ENCODE data around the gene COL6A6.

Gene COL6A6, protein sequence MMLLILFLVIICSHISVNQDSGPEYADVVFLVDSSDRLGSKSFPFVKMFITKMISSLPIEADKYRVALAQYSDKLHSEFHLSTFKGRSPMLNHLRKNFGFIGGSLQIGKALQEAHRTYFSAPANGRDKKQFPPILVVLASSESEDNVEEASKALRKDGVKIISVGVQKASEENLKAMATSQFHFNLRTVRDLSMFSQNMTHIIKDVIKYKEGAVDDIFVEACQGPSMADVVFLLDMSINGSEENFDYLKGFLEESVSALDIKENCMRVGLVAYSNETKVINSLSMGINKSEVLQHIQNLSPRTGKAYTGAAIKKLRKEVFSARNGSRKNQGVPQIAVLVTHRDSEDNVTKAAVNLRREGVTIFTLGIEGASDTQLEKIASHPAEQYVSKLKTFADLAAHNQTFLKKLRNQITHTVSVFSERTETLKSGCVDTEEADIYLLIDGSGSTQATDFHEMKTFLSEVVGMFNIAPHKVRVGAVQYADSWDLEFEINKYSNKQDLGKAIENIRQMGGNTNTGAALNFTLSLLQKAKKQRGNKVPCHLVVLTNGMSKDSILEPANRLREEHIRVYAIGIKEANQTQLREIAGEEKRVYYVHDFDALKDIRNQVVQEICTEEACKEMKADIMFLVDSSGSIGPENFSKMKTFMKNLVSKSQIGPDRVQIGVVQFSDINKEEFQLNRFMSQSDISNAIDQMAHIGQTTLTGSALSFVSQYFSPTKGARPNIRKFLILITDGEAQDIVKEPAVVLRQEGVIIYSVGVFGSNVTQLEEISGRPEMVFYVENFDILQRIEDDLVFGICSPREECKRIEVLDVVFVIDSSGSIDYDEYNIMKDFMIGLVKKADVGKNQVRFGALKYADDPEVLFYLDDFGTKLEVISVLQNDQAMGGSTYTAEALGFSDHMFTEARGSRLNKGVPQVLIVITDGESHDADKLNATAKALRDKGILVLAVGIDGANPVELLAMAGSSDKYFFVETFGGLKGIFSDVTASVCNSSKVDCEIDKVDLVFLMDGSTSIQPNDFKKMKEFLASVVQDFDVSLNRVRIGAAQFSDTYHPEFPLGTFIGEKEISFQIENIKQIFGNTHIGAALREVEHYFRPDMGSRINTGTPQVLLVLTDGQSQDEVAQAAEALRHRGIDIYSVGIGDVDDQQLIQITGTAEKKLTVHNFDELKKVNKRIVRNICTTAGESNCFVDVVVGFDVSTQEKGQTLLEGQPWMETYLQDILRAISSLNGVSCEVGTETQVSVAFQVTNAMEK (N-terminal part only)

DNA sequence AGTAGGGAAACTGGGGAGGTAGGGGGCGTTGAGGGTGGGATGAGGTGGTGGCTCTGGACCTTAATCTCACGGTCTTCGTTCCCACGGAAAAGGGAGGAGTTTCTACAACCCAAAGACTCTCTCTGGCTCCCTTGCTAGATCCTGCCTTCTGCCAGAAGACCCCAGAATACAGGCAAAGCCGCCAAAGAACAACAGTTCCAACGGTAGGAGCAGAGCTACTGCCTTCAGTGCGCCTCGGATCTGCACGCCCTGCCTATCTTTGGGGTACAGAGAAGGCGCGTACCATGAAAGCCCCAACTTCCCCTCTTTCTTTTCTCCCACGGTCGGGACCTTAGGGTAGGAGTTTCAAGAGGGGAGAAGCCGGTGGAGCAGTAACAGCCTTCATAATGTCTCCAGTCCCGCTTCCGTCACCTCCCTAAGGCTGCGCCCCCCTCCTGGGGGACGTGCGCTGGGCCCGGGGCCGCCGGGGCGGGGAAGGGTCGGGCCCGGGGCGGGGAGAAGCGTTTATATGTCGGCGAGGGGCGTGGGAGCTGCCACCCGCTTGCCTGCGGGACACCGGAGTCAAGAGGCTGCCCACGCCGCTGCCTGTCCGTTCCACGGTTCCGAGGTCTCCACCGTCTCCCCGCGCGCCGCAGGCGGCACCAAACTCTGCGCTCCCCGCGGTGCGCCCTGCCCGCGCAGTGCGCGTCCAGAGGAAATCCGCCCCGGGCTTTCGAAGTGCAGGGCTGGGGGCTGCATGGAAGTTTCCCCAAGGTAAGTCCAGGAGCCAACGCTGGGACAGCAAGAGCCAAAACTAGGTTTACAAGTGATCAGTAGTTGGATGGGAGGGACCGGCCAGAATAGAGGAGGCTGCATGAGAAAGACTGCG is at the start of gene COL6A6:
COL6A6 (plus strand) TSS at position 533 of the 868 bp plus-strand sequence. CDS start 43,188 bp downstream, outside the sequence.
- DNase-seq, result no peak

DNA sequence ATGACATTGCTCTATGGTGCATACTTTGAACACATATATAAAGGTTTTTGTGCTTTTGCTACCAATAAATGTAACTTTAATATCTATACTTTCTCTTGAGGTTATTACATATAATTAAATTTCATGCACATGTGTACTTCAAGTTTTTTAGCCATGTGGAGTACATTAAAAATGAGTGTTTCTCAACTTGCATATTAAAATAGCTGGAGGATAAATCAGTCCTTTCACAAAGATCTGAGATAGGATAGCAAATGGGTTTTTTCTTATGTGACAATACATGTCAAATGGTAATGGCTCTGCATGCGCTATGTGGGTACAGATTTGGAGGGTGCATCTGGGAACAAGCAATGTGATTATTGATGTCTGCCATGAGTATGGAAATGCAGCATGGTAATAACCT is 48.7 kb upstream of the COL6A6 start:
- no peak for DNase-seq

DNA sequence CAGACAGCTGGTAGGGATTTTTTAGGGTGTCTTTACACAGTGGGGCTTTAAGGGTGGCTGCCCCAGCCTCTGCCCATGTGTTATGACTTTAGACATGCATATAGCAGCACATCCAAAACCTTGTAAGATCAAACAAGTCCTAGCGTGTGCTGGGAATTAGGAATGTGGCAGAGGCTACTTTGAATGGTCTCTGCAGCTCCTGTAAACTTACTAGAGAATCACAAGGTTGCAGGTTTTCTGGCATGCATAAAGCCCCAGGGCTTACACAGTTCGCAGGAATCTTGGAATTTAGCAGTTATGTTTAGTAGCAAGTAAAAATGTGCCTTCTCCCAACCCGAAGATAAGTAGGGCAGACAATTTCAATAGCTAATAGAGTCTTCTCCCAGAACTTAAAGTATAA is 46.9 kb upstream of the COL6A6 start:
- DNase-seq, result no peak

DNA sequence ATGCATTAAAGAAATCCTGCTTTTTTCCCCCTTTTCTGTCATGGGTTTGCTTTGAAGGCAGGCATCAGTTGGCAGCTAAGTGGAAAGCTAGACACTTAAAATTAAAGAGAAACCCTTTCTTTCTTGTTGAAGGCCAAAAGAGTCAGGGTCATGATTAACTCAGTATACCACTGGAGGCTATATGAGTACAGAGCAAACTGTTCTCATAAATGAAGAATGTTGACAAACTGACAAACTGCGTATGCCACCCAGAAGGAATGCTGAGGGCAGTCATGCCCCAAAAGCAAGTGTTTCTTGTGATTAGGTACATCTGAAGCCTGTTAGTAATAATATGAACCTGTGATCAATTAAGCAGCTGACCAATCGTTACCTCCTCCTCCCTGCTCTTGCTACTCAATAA is 43.6 kb upstream of the COL6A6 start:
- DNase-seq, result no peak

DNA sequence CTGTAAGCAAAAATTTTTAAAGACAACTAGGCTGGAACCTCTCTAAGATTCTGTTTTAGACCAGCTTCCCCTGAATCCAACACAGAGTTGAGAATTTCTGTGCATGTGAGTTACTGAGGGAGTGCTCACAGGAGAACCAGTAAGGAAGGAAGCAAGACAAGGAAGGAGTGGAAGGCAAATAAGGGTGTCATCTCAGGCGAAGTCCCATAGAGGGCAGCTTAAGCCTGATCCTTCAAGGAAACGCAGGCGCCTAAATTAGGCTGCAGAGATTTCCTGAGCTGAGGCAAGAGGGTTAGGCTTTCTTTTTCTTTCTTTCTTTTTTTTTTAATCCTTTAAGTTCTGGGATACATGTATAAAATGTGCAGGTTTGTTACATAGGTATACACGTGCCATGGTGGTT is 36.2 kb upstream of the COL6A6 start:
- DNase-seq, result no peak

DNA sequence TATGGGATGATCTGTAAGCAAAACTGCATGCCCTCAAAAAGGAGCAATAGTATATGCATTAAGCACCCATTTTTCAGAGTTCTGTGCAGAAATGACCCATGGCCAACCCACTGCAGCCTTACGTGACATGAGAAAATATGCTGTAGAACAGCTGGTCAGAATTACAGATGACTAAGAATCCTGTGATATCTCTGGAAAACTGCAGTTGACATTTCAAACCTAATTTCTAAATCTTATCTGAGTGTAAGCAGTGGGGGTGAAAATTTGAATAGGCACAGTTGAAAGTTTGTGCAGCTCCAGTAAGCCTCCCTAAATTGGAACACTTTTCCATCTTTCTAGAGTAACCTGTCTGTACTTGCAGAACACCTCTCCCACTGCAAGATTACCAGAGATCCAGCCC is 28.7 kb upstream of the COL6A6 start:
- DNase-seq, result no peak

DNA sequence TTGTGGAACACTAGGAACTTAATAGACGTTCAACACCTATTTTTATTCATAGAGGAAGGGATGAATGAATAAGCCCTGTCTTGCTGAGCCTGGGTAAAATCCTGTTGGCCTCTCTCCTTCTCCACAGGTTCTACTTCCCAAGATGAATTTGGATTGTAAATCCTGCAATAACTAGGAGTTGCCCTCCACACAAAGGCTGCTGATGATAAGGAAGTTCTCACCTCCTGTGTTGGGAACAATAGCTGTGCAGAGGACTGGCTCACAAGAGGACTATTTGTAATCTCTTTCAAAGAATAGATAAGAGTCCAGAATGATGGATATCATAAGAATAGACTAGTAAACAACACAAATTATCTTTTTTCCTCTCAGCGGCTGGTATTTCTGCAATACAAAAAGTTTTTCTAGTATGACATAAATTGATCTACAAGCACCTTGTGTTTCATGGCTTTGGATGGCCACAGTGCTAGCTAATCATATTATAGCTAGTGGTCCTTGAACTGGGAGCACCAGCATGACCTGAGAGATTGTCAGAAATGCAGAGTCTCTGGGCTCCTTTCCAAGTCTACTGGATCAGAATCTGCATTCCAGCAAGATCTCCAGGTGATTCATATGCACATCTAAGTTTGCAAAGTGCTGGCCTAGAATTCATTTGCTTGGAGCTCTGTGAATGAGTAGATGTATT is 28.1 kb upstream of the COL6A6 start:
- no peak for DNase-seq

DNA sequence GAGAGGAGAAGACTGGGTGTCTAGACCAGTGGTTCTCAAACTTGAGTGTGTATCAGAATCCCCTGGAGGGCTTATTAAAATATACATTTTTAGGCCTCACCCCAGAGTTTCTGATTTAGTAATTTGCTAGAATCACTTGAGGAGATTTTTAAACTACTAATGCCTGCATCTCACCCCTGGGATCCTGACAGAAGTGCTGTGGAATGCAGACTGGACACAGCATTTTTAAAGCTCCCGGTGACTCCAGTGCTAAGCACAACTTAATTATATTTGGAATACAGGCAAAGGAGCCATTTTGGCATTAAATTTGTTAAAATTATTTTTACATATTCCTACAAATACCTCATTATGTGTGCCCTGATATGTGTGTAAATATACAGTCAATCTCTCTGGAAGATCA is 26.7 kb upstream of the COL6A6 start:
- DNase-seq, result no peak

DNA sequence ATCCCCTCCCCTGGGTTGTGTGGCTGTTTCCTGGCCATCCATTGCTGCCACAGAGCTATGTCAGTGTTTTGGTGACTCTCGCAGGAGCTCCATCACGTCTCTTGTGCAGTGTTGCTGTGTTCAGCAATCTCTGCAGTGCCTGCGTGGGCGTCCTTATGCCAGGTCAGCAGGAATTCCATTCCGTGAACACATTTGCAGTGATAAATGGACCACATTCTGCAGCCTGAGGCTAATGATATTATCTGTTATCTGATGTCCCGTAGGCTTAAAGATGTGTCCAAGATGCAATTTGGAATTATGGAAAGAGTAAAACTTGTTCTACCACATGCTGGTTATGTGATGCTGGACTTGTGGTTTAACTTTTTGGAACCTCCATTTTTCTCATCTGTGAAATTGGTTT is 25.5 kb upstream of the COL6A6 start:
- no peak for DNase-seq

DNA sequence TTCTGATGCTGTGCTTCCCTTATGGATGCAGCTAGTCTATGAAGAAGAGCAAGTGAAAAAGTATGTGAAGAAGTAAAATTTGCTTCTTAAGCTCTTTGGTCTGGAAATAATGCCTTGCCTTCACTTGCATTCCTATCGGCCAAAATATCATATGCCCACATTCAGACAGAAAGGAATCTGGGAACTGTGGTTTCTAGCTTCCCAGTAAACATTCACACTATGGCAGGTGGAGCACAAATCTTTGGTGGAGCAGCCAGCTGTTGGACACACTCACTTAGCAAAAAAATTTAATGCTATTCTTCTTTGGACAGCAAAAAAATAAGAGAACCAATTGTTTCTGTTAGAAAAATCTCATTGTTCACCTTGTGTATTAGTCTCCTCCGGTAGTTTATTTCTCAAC is 12.3 kb upstream of the COL6A6 start:
- no peak for DNase-seq

DNA sequence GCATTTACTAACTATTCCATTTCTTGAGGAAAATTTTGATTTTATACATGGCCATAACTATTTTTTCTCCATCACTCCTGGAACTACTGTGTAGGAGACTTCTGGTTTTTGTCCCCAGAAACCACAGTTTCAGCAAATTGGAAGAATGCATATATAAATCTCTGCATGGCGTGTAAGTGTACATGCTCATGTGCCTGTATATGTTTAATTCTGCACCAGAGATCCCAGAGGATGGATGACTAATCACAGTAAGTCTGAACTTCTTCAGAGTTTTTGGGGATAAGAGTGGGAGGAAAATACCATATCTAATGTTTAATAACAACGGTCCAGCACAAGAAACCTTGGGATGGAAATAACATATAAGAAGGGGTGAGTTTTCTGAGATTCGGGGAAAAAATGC is 10.9 kb upstream of the COL6A6 start:
- DNase-seq, result no peak

DNA sequence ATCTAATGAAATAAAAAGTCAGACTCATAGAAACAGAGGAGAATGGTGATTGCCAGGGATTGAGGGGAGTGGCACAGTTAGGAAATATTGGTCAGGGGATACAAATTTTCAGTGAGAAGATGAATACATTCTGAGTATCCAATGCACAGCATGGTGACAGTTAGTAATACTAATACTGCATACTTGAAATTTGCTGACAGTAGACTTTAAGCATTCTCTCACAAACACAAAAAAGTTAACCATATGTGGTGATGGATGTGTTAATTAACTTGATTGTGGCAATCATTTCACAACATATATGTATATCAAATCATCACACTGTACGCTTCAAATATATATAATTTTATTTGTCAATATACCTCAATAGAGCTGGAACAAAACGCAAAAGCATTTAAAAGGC is 9.2 kb upstream of the COL6A6 start:
- no peak for DNase-seq

DNA sequence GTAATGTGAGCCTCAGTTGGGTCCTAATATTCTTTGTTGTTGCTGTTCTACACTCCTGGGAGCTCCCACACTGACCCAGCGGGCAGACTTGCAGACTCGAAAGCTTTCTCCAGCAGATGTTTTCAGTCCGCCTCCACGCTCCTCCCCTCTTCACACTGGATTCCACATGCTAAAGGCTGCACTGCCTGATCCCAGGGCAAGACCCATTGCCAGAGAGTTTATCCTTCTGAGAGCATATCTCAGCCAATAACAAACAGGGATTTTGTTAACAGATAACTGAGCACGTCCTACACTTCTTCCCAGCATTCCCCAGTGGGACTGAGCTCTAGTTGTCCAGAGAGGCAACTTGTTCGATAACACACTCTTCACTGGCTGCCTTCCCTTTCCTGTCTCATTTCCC is 8.0 kb upstream of the COL6A6 start:
- no peak for DNase-seq

DNA sequence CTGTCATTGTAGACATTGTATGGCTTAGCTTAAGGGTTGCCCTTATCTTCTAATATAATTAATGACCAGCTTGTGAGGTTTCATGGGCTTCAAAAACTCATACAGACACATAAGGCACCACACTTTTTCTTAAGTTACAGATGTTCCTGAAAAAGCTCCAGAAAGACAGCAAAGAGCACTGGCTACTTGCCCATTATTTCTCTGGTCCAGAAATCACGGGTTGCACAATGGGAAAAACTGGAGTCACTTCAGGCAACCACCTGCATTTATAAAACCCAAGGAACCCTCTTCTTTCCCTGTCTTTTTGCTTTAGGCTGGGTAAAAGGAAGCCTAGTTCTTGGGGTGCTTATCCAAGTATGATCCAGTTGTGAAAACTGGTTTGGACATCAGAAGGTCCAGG is 2.3 kb upstream of the COL6A6 start:
- DNase-seq, result no peak

DNA sequence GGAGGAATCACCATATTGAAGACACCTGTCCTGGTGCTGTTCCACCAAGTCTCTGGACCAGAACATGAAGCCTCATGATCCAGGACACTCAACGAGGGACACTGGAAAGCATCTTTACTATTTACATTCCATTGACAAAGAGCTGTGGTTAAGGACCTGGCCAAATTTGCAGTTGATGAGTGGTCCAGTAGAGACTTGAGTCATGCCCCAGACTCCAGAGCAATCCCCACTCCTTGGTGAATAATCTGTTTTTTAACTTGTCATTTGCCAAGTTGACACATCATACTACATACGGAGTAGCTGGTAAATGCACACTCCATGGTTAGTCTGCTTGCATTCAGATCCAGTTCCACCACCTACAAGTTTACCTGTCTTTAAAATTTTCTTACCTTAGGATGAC is 1.2 kb upstream of the COL6A6 start:
- no peak for DNase-seq

DNA sequence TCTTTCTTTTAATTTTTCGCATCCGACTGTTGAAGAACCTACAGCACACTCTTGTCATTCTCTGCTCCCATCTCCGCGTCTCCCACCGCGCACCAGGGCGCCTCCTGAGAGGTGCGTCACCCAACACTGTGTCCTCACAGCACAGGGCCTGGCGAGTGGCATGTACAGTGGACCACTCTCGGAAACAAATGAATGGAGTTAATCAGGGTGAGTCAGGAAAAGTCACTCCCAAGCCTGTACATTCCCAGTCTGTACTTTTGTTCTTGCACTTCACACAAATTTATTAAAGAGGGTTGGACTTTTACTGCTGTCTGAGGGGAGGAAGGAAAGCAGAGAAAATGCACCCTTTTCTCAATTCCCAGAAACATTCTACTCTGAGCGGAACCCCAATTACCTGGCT is 625 bp downstream of the COL6A6 start:
- no peak for DNase-seq

DNA sequence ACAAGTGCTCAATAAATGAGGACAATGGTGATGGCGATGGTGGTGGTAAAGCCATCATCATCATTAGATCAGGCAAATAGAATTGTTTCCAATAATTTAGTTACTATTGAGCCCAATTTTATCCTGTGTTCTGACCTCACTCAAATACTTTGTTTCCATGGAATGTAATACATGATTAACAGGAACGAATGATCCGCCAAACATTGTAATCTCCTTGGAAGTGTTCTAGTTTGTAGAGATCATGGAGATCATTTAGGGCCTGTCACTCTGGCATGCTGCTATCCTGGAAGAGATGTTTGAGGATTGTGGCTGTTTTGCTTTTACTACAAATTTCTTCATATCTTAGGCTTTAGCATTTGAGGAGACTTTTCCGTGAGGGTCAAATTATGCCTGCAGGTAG is 2.8 kb downstream of the COL6A6 start:
- no peak for DNase-seq

DNA sequence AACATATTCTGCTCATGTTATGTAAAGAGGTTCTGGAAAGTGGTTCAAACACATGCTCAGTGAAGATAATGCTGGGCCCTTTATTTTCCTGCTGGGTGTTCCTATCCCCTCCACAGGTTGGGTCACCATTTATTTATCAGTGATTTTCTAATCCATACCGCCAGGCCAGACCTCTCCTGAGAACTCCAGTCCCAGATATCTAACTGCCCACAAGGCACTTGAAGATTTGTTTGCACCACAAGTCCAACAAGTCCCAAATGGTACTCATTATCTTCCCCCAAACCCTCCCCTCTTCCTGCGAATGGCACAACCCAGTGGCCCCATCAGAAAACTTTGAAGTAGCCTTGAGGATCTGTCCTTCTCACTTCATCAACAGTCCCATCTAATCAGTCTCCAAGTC is 5.4 kb downstream of the COL6A6 start:
- no peak for DNase-seq

DNA sequence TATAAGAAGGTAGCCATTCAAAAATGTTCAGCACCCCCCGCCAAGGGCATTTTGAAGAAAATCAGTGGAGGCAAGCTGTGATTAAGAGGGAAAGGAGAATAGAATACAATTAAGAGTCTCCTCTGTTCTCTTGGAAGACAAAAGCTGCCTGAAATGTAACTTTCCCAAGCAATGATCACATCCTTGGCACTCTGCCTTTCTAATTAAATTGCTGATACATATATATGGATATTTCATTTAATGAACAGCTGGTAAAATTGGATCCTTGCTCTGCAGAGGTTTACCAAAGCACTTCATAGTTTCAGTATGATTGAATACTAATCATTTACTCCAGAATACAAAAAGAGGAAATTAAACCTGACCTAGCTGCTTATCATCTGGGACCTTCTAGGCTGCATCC is 10.4 kb downstream of the COL6A6 start:
- no peak for DNase-seq

DNA sequence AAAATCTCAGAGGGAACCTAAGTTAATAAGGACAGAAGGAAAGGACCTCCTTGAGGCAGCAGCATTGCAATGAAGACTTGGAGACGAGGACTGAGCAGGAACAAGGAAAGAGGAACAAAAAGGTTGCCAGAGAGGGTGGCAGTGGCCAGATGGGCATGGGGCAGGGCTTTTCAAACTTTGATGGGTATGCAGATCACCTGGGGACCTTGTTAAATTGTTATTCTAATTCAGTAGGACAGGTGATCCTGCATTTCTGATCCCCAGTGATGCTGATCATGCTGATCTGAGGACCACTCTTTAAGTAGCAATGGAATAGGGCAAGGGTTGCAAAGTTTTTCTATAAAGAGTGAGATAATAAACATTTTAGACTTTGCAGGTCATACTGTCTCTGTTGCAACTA is 11.1 kb downstream of the COL6A6 start:
- DNase-seq, result no peak

DNA sequence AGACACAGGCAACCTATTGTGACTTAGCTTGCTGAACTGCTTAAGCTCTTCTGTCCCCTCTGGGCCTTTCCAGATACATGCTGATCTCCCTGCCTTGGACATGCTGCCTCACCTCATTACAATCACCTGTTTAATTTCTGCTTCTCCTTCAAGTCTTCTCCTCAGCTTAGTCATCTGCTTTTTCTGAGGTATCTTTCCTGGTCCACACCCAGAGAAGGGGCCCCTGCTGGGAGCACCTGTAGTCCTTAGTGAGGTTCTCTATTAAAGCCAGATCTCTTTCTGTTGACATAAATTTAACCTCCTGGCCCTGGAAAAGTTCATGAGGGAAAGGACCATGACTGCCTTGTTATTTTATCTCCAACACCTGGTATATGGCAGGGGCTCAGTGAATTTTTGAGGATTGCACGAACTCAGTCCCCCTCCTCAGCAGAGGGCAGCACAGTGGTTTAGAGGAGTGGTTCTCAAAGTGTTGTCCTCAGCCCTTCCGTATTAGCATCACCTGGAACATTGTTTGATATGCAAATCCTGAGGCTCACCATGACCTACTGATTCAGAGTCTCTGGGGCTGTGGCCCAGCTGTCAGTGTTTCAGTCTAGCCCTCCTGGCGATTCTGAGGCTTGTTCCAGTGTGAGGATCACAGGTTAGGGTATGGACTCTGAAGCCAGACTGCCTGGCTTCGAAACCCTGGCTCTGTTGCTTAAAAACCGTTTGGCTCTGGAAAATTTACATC is 12.7 kb downstream of the COL6A6 start:
- no peak for DNase-seq
